ES-I3 (cell line): ENCODE data around the gene RPL37A.
"Not testable (repeated sequence)": the region's sequence is repeated elsewhere in the genome, so short reads cannot be mapped to it uniquely, and the experiment has no call there.

Experiments
- H3K36me3 ChIP-seq: 2 replicates; pipeline ENCODE4 v1.6.1; 2013; ENCODE audit warnings: mild to moderate bottlenecking, low read length, control low read depth, moderate library complexity; ENCODE audit not compliant: insufficient read depth
- H3K4me1 ChIP-seq: 2 replicates; pipeline ENCODE4 v1.6.1; 2013; ENCODE audit warnings: mild to moderate bottlenecking, control low read depth, low read length; ENCODE audit not compliant: insufficient read depth
- H3K9ac ChIP-seq: 2 replicates; pipeline ENCODE4 v1.6.1; 2013; ENCODE audit warnings: low read depth, mild to moderate bottlenecking, low read length, moderate library complexity
- H3K9me3 ChIP-seq: 2 replicates; pipeline ENCODE4 v1.6.1; 2013; ENCODE audit warnings: mild to moderate bottlenecking, low read length, moderate library complexity; ENCODE audit not compliant: control insufficient read depth, insufficient read depth

RPL37A gene

GRCh38 chr2:216518566-216519119 is 20.0 kb downstream of the RPL37A start:
- H3K36me3 ChIP-seq: not testable (repeated sequence)

GRCh38 chr2:216519154-216519762 is 20.6 kb downstream of the RPL37A start:
- no peaks in the 10 kb centered on the region for H3K9me3 ChIP-seq
- H3K4me1 ChIP-seq: peaks cover 5% of the 10 kb centered on the region; the same call in 1 of the 2 replicates

More at GRCh38 chr2:216518566-216519119, 20.0 kb downstream of the RPL37A start:
- not testable (repeated sequence) for H3K4me1 ChIP-seq, H3K9me3 ChIP-seq, H3K9ac ChIP-seq

GRCh38 chr2:216520112-216520511 is 21.5 kb downstream of the RPL37A start:
- Histone ChIP-seq H3K9me3 (no peaks in the 10 kb centered on the region), H3K9ac (no peak overlapping the region), H3K4me1 (peaks cover 5% of the 10 kb centered on the region; the same call in 1 of the 2 replicates), H3K36me3 (peaks cover 7% of the 10 kb centered on the region)

More at GRCh38 chr2:216519154-216519762, 20.6 kb downstream of the RPL37A start:
- Histone ChIP-seq H3K36me3 (peaks cover 7% of the 10 kb centered on the region), H3K9ac (no peak overlapping the region)

GRCh38 chr2:216522892-216523502 is 24.4 kb downstream of the RPL37A start:
- H3K36me3 ChIP-seq: peaks cover 10% of the 10 kb centered on the region
- no peaks in the 10 kb centered on the region for H3K9me3 ChIP-seq
- no peak overlapping the region for H3K9ac ChIP-seq
- H3K4me1 ChIP-seq: peaks cover 5% of the 10 kb centered on the region; the same call in 1 of the 2 replicates

GRCh38 chr2:216525972-216526371 is 27.3 kb downstream of the RPL37A start:
- Histone ChIP-seq H3K9me3 (no peaks in the 10 kb centered on the region), H3K9ac (no peak overlapping the region), H3K4me1 (no peaks in the 10 kb centered on the region), H3K36me3 (peaks cover 5% of the 10 kb centered on the region)

- no peak overlapping the region for H3K9ac ChIP-seq
Measured at GRCh38 chr2:216526939-216527338, 28.3 kb downstream of the RPL37A start.

GRCh38 chr2:216527600-216527999 is 29.0 kb downstream of the RPL37A start:
- Histone ChIP-seq H3K36me3 (0 out of 2 replicates have a peak, but pooled peaks cover 3% of the 10 kb centered on the region), H3K9ac (no peak overlapping the region), H3K9me3 (no peaks in the 10 kb centered on the region), H3K4me1 (no peaks in the 10 kb centered on the region)

More at GRCh38 chr2:216526939-216527338, 28.3 kb downstream of the RPL37A start:
- Histone ChIP-seq H3K9me3 (no peaks in the 10 kb centered on the region), H3K4me1 (no peaks in the 10 kb centered on the region), H3K36me3 (0 out of 2 replicates have a peak, but pooled peaks cover 3% of the 10 kb centered on the region)

GRCh38 chr2:216532562-216532961 is 33.9 kb downstream of the RPL37A start:
- H3K36me3 ChIP-seq: 0 out of 2 replicates have a peak, but pooled peaks cover under 1% of the 10 kb centered on the region
- H3K9ac ChIP-seq: no peak overlapping the region
- peaks cover 15% of the 10 kb centered on the region for H3K4me1 ChIP-seq
- no peaks in the 10 kb centered on the region for H3K9me3 ChIP-seq

GRCh38 chr2:216533609-216534008 is 35.0 kb downstream of the RPL37A start:
- no peak overlapping the region for H3K9ac ChIP-seq
- peaks cover 15% of the 10 kb centered on the region for H3K4me1 ChIP-seq
- H3K36me3 ChIP-seq: no peaks in the 10 kb centered on the region
- H3K9me3 ChIP-seq: no peaks in the 10 kb centered on the region

GRCh38 chr2:216534809-216535208 is 36.2 kb downstream of the RPL37A start:
- H3K36me3 ChIP-seq: no peaks in the 10 kb centered on the region
- H3K4me1 ChIP-seq: peaks cover 15% of the 10 kb centered on the region
- no peak overlapping the region for H3K9ac ChIP-seq
- H3K9me3 ChIP-seq: no peaks in the 10 kb centered on the region

- no peaks in the 10 kb centered on the region for H3K36me3 ChIP-seq
- no peaks in the 10 kb centered on the region for H3K9me3 ChIP-seq
- peaks cover 15% of the 10 kb centered on the region for H3K4me1 ChIP-seq
- H3K9ac ChIP-seq: no peak overlapping the region
Measured at GRCh38 chr2:216535454-216535995, 36.9 kb downstream of the RPL37A start.

- no peak overlapping the region for H3K9ac ChIP-seq
- H3K36me3 ChIP-seq: no peaks in the 10 kb centered on the region
- H3K4me1 ChIP-seq: peaks cover 15% of the 10 kb centered on the region
- H3K9me3 ChIP-seq: no peaks in the 10 kb centered on the region
Measured at GRCh38 chr2:216536734-216537210, 38.1 kb downstream of the RPL37A start.

- H3K9ac ChIP-seq: no peak overlapping the region
- no peaks in the 10 kb centered on the region for H3K9me3 ChIP-seq
- H3K4me1 ChIP-seq: peaks cover 15% of the 10 kb centered on the region
- H3K36me3 ChIP-seq: no peaks in the 10 kb centered on the region
Measured at GRCh38 chr2:216537366-216537765, 38.7 kb downstream of the RPL37A start.

- no peak overlapping the region for H3K9ac ChIP-seq
- H3K9me3 ChIP-seq: no peaks in the 10 kb centered on the region
- peaks cover 5% of the 10 kb centered on the region; the same call in 1 of the 2 replicates for H3K36me3 ChIP-seq
- H3K4me1 ChIP-seq: peaks cover 12% of the 10 kb centered on the region
Measured at GRCh38 chr2:216538538-216538937, 39.9 kb downstream of the RPL37A start.
